ENCODE measurements around the gene USP50. TPM values are rescaled to one million over a fixed set of nuclear protein-coding genes. Genes with fewer than 3 reads are reported as not detected.
A peak's percentile ranks its signal among the peaks of the same experiment; 100 is the strongest.
"Not testable (repeated sequence)": the region's sequence is repeated elsewhere in the genome, so short reads cannot be mapped to it uniquely, and the experiment has no call there.

The USP50 gene
- 1.5 TPM for total RNA-seq

- no peak for DNase-seq
These were observed at the start of gene USP50 for GRCh38 chr15:50546566-50546965. Gene USP50, minus strand, starts transcription at chr15:50546666. Its CDS starts 141 bp downstream, at chr15:50546525.

- DNase-seq = no peak
These were observed 47.8 kb upstream of the USP50 start for GRCh38 chr15:50594311-50594710.

- no peak for DNase-seq
These were observed 47.3 kb upstream of the USP50 start for GRCh38 chr15:50593761-50594160.

- no peak for DNase-seq
These were observed 43.8 kb upstream of the USP50 start for GRCh38 chr15:50590288-50590687.

- no peak for DNase-seq
These were observed 31.0 kb upstream of the USP50 start for GRCh38 chr15:50577492-50577891.

GRCh38 chr15:50576166-50576565 is 29.7 kb upstream of the USP50 start:
- DNase-seq = no peak

- DNase-seq = not testable (repeated sequence)
These were observed 27.4 kb upstream of the USP50 start for GRCh38 chr15:50573842-50574241.

GRCh38 chr15:50563756-50564155 is 17.3 kb upstream of the USP50 start:
- DNase-seq = no peak

- no peak for DNase-seq
These were observed 16.5 kb upstream of the USP50 start for GRCh38 chr15:50562735-50563640.

GRCh38 chr15:50558012-50558411 is 11.5 kb upstream of the USP50 start:
- no peak for DNase-seq

GRCh38 chr15:50556642-50557371 is 10.3 kb upstream of the USP50 start:
- no peak for DNase-seq

GRCh38 chr15:50552238-50552637 is 5.8 kb upstream of the USP50 start:
- no peak for DNase-seq

GRCh38 chr15:50549326-50549725 is 2.9 kb upstream of the USP50 start:
- DNase-seq = no peak

GRCh38 chr15:50544368-50544767 is 2.1 kb downstream of the USP50 start:
- DNase-seq = no peak

GRCh38 chr15:50543556-50543955 is 2.9 kb downstream of the USP50 start:
- DNase-seq = no peak

GRCh38 chr15:50542887-50543210 is 3.6 kb downstream of the USP50 start:
- no peak for DNase-seq

- no peak for DNase-seq
These were observed 14.7 kb downstream of the USP50 start for GRCh38 chr15:50531766-50532165.

GRCh38 chr15:50531163-50531562 is 15.3 kb downstream of the USP50 start:
- no peak for DNase-seq

- peak; percentile 83 for DNase-seq
These were observed 22.6 kb downstream of the USP50 start for GRCh38 chr15:50523851-50524251.

GRCh38 chr15:50519740-50520425 is 26.6 kb downstream of the USP50 start:
- no peak for DNase-seq

GRCh38 chr15:50513001-50513400 is 33.5 kb downstream of the USP50 start:
- DNase-seq = no peak

GRCh38 chr15:50506121-50506520 is 40.3 kb downstream of the USP50 start:
- DNase-seq = no peak

- DNase-seq = not testable (repeated sequence)
These were observed 40.8 kb downstream of the USP50 start for GRCh38 chr15:50505656-50506055.

Data from skin of body (tissue), 2 donors.